C4-2B (cell line): ENCODE data around the gene APC2.

Source experiments
- CTCF ChIP-seq: fragments of 450-650 bp; conservative IDR thresholded peaks from 2 replicates; pipeline ENCODE4 v1.5.1; 2017; ENCODE audit warnings: mild to moderate bottlenecking
- ZFX ChIP-seq: fragments of 450-650 bp; IDR thresholded peaks from 2 replicates; pipeline ENCODE4 v1.6.1; 2017

- no peak for TF ChIP-seq CTCF
- no peak for TF ChIP-seq ZFX
These were observed 3.0 kb upstream of the APC2 start for GRCh38 chr19:1446713-1447481.
